Measurements from ENCODE around the gene ATXN10.

The ATXN10 gene

GRCh38 chr22:45877651-45878050, 206.0 kb downstream of the ATXN10 start:
- DNase-seq (ENCODE audit: low read depth in 2 of 2): no peak

- DNase-seq (ENCODE audit: low read depth in 2 of 2): no peak
Measured at GRCh38 chr22:45878051-45878781, 206.6 kb downstream of the ATXN10 start.

- DNase-seq (ENCODE audit: low read depth in 2 of 2): no peak
Measured at GRCh38 chr22:45878901-45879551, 207.4 kb downstream of the ATXN10 start.

GRCh38 chr22:45879552-45879949, 207.9 kb downstream of the ATXN10 start:
- no peak for DNase-seq (ENCODE audit: low read depth in 2 of 2)

GRCh38 chr22:45880091-45880715, 208.6 kb downstream of the ATXN10 start:
- DNase-seq (ENCODE audit: low read depth in 2 of 2): no peak

- no peak for DNase-seq (ENCODE audit: low read depth in 2 of 2)
Measured at GRCh38 chr22:45880716-45881523, 209.3 kb downstream of the ATXN10 start.

GRCh38 chr22:45881524-45881875, 209.9 kb downstream of the ATXN10 start:
- no peak for DNase-seq (ENCODE audit: low read depth in 2 of 2)

- DNase-seq (ENCODE audit: low read depth in 2 of 2): no peak
Measured at GRCh38 chr22:45882881-45883810, 211.5 kb downstream of the ATXN10 start.

- DNase-seq (ENCODE audit: low read depth in 2 of 2): no peak
Measured at GRCh38 chr22:45883811-45884170, 212.2 kb downstream of the ATXN10 start.

GRCh38 chr22:45884201-45885062, 212.8 kb downstream of the ATXN10 start:
- DNase-seq (ENCODE audit: low read depth in 2 of 2): no peak

GRCh38 chr22:45885171-45885840, 213.7 kb downstream of the ATXN10 start:
- no peak for DNase-seq (ENCODE audit: low read depth in 2 of 2)

GRCh38 chr22:45885941-45886395, 214.3 kb downstream of the ATXN10 start:
- DNase-seq (ENCODE audit: low read depth in 2 of 2): no peak

GRCh38 chr22:45886540-45886939, 214.9 kb downstream of the ATXN10 start:
- DNase-seq (ENCODE audit: low read depth in 2 of 2): no peak

GRCh38 chr22:45887202-45888131, 215.8 kb downstream of the ATXN10 start:
- no peak for DNase-seq (ENCODE audit: low read depth in 2 of 2)

GRCh38 chr22:45888221-45889092, 216.8 kb downstream of the ATXN10 start:
- no peak for DNase-seq (ENCODE audit: low read depth in 2 of 2)

- DNase-seq (ENCODE audit: low read depth in 2 of 2): no peak
Measured at GRCh38 chr22:45889093-45889538, 217.5 kb downstream of the ATXN10 start.

Data from stimulated activated CD4-positive, alpha-beta T cell treated with anti-CD3 and anti-CD28 coated beads, Interleukin-12 subunit alpha, Interleukin-12 subunit beta, amount 100 ng/mL, for 24 hours (primary cell).